ENCODE results near the gene INTS11.

Gene INTS11

GRCh38 chr1:1283821-1284220, 40.6 kb downstream of the INTS11 start:
- Histone ChIP-seq H3K36me3 (ENCODE audit: control insufficient read depth in 1 of 2, insufficient read depth in 2 of 2, low read length in 2 of 2) (no peaks in the 10 kb centered on the region), H3K9me3 (ENCODE audit: control insufficient read depth in 1 of 2, low read length in 2 of 2) (no peaks in the 10 kb centered on the region), H3K27ac (ENCODE audit: low read length) (no peak overlapping the region), H3K27me3 (ENCODE audit: low read depth, low read length) (no peaks in the 10 kb centered on the region), H3K4me3 (ENCODE audit: low read depth in 1 of 2, low read length in 2 of 2) (no peak overlapping the region), H3K4me1 (ENCODE audit: control insufficient read depth in 1 of 2, insufficient read depth in 2 of 2, low read length in 2 of 2) (no peaks in the 10 kb centered on the region)

GRCh38 chr1:1282998-1283397, 41.5 kb downstream of the INTS11 start:
- no peaks in the 10 kb centered on the region for H3K9me3 ChIP-seq (ENCODE audit: control insufficient read depth in 1 of 2, low read length in 2 of 2)
- no peaks in the 10 kb centered on the region for H3K27me3 ChIP-seq (ENCODE audit: low read depth, low read length)
- H3K4me1 ChIP-seq (ENCODE audit: control insufficient read depth in 1 of 2, insufficient read depth in 2 of 2, low read length in 2 of 2): no peaks in the 10 kb centered on the region
- H3K36me3 ChIP-seq (ENCODE audit: control insufficient read depth in 1 of 2, insufficient read depth in 2 of 2, low read length in 2 of 2): no peaks in the 10 kb centered on the region
- H3K4me3 ChIP-seq (ENCODE audit: low read depth in 1 of 2, low read length in 2 of 2): no peak overlapping the region
- H3K27ac ChIP-seq (ENCODE audit: low read length): no peak overlapping the region

DNA sequence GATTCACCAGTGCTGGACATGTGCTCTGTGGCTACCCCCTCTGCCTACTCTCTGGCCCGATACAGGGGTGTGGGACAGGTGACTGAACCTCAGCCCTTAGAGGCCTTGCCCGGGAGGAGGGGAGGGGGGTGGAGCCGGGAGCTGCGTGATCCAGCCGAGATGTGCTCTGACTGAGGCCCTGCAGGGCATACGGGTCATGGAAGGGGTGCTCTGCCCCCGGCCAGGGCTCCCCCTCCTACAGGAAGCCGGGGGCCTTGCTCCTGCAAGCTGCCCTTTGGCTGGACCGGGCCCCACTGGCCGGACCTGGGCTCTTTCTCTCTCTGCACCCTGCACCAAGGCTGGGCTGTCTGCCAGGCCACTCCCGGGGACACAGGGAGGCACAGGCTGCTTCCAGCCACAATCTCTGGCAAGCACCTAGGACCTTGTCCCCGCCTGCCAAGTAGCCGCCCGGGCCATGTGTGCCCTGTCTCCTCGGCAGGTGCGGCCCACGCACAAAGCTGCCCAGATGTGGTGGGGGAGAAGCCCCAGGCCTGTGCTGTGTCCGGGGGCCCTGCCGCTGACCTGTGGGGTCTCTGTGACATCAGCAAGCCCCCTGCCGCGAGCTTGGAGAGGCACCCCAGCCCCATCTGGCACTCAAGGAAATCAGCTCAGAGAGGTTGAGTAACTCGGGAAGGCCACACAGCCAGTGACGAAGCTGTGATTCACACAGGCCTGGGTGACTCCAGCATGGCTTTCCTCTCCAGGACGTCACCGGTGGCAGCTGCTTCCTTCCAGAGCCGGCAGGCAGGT, 42.7 kb downstream of the INTS11 start:
- H3K27ac ChIP-seq (ENCODE audit: low read length): peak overlapping the region; percentile 23
- no peaks in the 10 kb centered on the region for H3K9me3 ChIP-seq (ENCODE audit: control insufficient read depth in 1 of 2, low read length in 2 of 2)
- H3K36me3 ChIP-seq (ENCODE audit: control insufficient read depth in 1 of 2, insufficient read depth in 2 of 2, low read length in 2 of 2): no peaks in the 10 kb centered on the region
- H3K27me3 ChIP-seq (ENCODE audit: low read depth, low read length): no peaks in the 10 kb centered on the region
- H3K4me1 ChIP-seq (ENCODE audit: control insufficient read depth in 1 of 2, insufficient read depth in 2 of 2, low read length in 2 of 2): no peaks in the 10 kb centered on the region
- H3K4me3 ChIP-seq (ENCODE audit: low read depth in 1 of 2, low read length in 2 of 2): no peak overlapping the region

DNA sequence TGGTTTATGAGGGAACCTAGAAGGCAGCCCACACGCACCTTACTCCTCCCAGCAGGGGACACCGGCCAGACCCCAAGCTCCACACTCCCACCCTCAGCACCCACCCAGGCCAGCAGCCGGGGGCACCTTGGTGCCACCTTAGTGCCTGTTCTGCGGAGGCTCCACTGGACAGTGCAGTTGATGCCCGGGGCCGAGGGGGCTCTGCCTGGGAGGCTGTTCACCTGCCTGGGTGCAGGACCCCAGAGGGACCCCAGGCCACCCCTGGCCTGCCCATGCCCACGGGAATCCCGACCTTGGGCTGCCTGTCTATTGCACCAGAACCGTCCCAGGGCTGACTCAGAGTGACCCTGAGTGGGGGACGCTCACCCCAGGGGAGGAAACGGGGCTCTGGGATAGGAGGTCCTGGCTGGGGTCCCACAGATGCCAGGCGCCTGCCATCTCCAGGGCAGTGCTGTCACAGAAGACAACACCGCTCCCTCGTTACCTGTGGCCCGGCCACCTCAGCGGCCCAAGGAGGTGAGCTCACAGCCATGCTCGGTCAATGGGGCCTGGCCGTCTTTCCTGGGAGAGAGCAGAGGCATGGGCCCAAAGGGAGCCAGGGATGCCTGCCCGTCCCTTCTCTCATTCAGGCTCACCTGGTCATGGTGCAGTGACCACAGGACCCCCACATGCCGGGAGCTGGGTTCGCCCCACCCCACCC, 43.5 kb downstream of the INTS11 start:
- Histone ChIP-seq H3K4me3 (ENCODE audit: low read depth in 1 of 2, low read length in 2 of 2) (no peak overlapping the region), H3K27ac (ENCODE audit: low read length) (no peak overlapping the region), H3K4me1 (ENCODE audit: control insufficient read depth in 1 of 2, insufficient read depth in 2 of 2, low read length in 2 of 2) (no peaks in the 10 kb centered on the region), H3K9me3 (ENCODE audit: control insufficient read depth in 1 of 2, low read length in 2 of 2) (no peaks in the 10 kb centered on the region), H3K27me3 (ENCODE audit: low read depth, low read length) (no peaks in the 10 kb centered on the region), H3K36me3 (ENCODE audit: control insufficient read depth in 1 of 2, insufficient read depth in 2 of 2, low read length in 2 of 2) (no peaks in the 10 kb centered on the region)

DNA sequence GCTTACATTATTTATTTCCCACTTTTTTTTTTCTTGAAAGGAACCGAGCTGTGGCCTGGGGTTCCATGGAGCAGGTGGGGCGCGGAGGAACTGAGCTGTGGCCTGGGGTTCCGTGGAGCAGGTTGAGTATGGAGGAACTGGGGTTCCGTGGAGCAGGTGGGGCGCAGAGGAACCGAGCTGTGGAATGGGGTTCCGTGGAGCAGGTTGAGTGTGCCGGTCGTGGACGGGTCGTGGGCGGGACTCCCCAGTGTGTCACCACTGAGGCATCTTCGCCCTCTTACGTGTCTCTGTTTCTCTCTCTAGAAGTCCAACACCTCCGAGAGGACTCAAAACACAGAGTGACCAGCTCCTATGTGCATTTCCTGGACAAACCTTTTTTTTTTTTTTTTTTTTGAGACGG, 45.4 kb downstream of the INTS11 start:
- peaks cover 0 to 7% of the 10 kb centered on the region in 2 donors for H3K4me1 ChIP-seq (ENCODE audit: control insufficient read depth in 1 of 2, insufficient read depth in 2 of 2, low read length in 2 of 2)
- H3K27ac ChIP-seq (ENCODE audit: low read length): no peak overlapping the region
- no peaks in the 10 kb centered on the region for H3K36me3 ChIP-seq (ENCODE audit: control insufficient read depth in 1 of 2, insufficient read depth in 2 of 2, low read length in 2 of 2)
- H3K9me3 ChIP-seq (ENCODE audit: control insufficient read depth in 1 of 2, low read length in 2 of 2): no peaks in the 10 kb centered on the region
- H3K27me3 ChIP-seq (ENCODE audit: low read depth, low read length): no peaks in the 10 kb centered on the region
- no peak overlapping the region for H3K4me3 ChIP-seq (ENCODE audit: low read depth in 1 of 2, low read length in 2 of 2)

DNA sequence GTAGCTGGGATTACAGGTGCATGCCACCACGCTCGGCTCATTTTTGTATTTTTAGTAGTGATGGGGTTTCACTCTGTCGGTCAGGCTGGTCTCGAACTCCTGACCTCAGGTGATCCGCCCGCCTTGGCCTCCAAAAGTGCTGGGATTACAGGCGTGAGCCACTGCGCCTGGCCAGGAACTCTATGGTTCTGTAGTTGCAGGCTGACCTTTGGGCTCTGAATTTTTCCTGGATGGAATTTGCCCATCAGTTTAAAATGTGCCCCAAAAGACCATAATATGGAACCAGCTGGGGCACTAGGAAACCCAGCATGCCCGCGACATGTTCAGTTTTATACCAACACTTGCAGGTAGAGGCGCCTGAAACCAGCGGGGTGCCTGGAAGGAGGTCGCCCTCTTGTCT, 45.8 kb downstream of the INTS11 start:
- no peaks in the 10 kb centered on the region for H3K36me3 ChIP-seq (ENCODE audit: control insufficient read depth in 1 of 2, insufficient read depth in 2 of 2, low read length in 2 of 2)

DNA sequence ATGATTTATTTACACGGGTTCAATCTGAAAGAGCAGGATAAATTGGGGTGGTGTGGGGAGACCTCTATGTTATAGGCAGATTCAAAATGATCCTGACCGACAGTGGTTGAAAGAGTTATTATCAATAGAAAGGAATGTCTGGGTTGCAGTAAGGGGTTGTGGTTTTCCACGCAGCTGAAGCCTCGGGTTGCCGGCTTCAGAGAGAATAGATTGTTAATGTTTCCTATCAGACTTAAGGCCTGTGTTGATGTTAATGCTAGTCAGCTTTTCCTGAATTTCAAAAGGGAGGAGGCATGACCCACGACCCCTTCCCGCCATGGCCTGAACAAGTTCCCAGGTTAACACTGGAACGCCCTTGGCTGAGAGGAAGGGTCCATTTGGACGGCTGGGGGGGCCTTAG, 48.6 kb downstream of the INTS11 start:
- Histone ChIP-seq H3K4me1 (ENCODE audit: control insufficient read depth in 1 of 2, insufficient read depth in 2 of 2, low read length in 2 of 2) (peaks cover 15 to 29% of the 10 kb centered on the region in 2 donors), H3K4me3 (ENCODE audit: low read depth in 1 of 2, low read length in 2 of 2) (no peak overlapping the region), H3K27ac (ENCODE audit: low read length) (no peak overlapping the region), H3K27me3 (ENCODE audit: low read depth, low read length) (no peaks in the 10 kb centered on the region), H3K36me3 (ENCODE audit: control insufficient read depth in 1 of 2, insufficient read depth in 2 of 2, low read length in 2 of 2) (no peaks in the 10 kb centered on the region), H3K9me3 (ENCODE audit: control insufficient read depth in 1 of 2, low read length in 2 of 2) (no peaks in the 10 kb centered on the region)

More for the DNA sequence above, 45.8 kb downstream of the INTS11 start:
- Histone ChIP-seq H3K27me3 (ENCODE audit: low read depth, low read length) (no peaks in the 10 kb centered on the region), H3K27ac (ENCODE audit: low read length) (no peak overlapping the region), H3K9me3 (ENCODE audit: control insufficient read depth in 1 of 2, low read length in 2 of 2) (no peaks in the 10 kb centered on the region), H3K4me3 (ENCODE audit: low read depth in 1 of 2, low read length in 2 of 2) (no peak overlapping the region), H3K4me1 (ENCODE audit: control insufficient read depth in 1 of 2, insufficient read depth in 2 of 2, low read length in 2 of 2) (peaks cover 0 to 7% of the 10 kb centered on the region in 2 donors)

DNA sequence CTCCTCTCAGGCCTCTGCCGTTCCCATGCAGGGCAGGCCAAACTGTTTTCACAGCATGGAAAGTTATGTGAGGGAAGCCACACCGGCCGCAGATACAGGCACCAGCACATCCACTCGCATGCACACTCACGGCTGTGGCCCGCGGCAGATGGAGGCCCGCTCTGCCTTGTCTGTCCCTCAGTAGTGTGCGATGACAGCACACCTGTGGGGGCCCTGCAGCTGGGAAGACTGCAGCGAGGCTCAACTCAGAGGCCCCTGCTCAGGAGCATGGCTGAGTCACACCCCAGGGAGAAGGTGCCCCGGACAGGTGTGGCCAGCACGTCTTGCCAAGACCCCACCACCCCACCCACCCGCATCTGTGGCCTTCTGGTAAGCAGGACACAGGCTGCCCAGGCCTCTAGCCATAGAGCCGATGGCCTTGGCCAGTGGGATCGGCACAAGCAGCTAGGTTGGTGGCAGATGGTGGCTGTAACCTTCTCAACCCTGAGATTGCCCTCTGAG, 49.5 kb downstream of the INTS11 start:
- peaks cover 19 to 36% of the 10 kb centered on the region in 2 donors for H3K4me1 ChIP-seq (ENCODE audit: control insufficient read depth in 1 of 2, insufficient read depth in 2 of 2, low read length in 2 of 2)
- no peaks in the 10 kb centered on the region for H3K36me3 ChIP-seq (ENCODE audit: control insufficient read depth in 1 of 2, insufficient read depth in 2 of 2, low read length in 2 of 2)
- H3K27ac ChIP-seq (ENCODE audit: low read length): no peak overlapping the region
- H3K27me3 ChIP-seq (ENCODE audit: low read depth, low read length): no peaks in the 10 kb centered on the region
- peak overlapping the region in 1 of 2 donors; percentile 97 for H3K4me3 ChIP-seq (ENCODE audit: low read depth in 1 of 2, low read length in 2 of 2)
- no peaks in the 10 kb centered on the region for H3K9me3 ChIP-seq (ENCODE audit: control insufficient read depth in 1 of 2, low read length in 2 of 2)

DNA sequence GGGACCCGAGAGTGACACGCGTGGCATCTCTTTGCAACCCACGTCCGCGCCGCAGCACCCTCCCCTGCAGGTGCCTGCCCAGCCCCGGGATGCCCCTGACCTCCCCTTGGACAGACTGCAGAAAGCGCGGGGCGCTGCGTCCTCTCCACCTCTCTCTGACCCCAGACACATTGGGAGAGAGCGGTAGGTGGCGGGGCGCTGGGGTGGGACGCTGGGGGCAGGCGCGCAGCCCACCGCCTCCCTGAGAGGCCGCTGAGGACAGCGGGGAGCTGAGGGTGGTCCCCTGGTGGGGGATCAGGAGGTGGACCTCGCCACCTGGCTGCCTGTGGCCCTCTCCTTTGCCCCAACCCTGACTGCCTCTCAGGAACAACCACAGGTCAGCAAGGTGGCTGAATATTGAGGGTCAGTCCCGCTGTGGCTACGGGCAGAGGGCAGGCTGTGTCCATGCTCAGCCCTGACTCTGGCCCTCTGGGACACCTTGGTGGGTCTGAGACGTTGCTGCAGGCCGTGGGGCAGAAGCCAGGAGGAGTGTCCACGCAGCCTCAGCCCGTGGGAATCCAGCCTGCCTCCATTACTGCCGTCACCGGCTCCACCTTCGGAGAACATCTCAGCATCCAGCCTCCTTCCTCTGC, 50.0 kb downstream of the INTS11 start:
- peaks cover 19 to 36% of the 10 kb centered on the region in 2 donors for H3K4me1 ChIP-seq (ENCODE audit: control insufficient read depth in 1 of 2, insufficient read depth in 2 of 2, low read length in 2 of 2)
- no peaks in the 10 kb centered on the region for H3K27me3 ChIP-seq (ENCODE audit: low read depth, low read length)
- H3K4me3 ChIP-seq (ENCODE audit: low read depth in 1 of 2, low read length in 2 of 2): peak overlapping the region; percentile 53 to 97
- no peak overlapping the region for H3K27ac ChIP-seq (ENCODE audit: low read length)
- no peaks in the 10 kb centered on the region for H3K9me3 ChIP-seq (ENCODE audit: control insufficient read depth in 1 of 2, low read length in 2 of 2)
- no peaks in the 10 kb centered on the region for H3K36me3 ChIP-seq (ENCODE audit: control insufficient read depth in 1 of 2, insufficient read depth in 2 of 2, low read length in 2 of 2)

- H3K4me1 ChIP-seq (ENCODE audit: control insufficient read depth in 1 of 2, insufficient read depth in 2 of 2, low read length in 2 of 2): peaks cover 19 to 36% of the 10 kb centered on the region in 2 donors
- peak within 1 kb of the TSS; percentile 78 to 97 for H3K4me3 ChIP-seq (ENCODE audit: low read depth in 1 of 2, low read length in 2 of 2)
- H3K27me3 ChIP-seq (ENCODE audit: low read depth, low read length): no peaks in the 10 kb centered on the region
- H3K36me3 ChIP-seq (ENCODE audit: control insufficient read depth in 1 of 2, insufficient read depth in 2 of 2, low read length in 2 of 2): no peaks in the 10 kb centered on the region
- peak within 1 kb of the TSS; percentile 69 for H3K27ac ChIP-seq (ENCODE audit: low read length)
- H3K9me3 ChIP-seq (ENCODE audit: control insufficient read depth in 1 of 2, low read length in 2 of 2): no peaks in the 10 kb centered on the region
Measured at GRCh38 chr1:1273512-1274298, 50.8 kb downstream of the INTS11 start, which contains the start of gene UBE2J2. Gene UBE2J2 (minus strand): TSS chr1:1273854. CDS start chr1:1267992, 5,862 bp downstream.

DNA sequence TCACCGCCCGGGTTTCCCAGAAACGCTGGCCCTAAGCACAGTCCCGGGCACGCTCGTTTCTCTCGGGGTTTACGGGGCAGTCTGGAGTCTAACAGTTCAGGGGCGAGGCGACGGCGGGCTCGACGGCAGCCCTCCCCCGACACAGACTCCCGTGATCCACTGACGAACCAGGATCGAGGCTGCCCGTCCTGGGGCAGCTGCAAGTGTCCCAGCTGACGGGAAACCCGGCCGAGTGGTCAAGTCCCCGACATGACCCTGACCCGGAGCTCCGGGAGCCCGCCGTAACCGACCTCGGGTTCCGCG, 51.3 kb downstream of the INTS11 start:
- peak overlapping the region; percentile 69 for H3K27ac ChIP-seq (ENCODE audit: low read length)
- peaks cover 19 to 36% of the 10 kb centered on the region in 2 donors for H3K4me1 ChIP-seq (ENCODE audit: control insufficient read depth in 1 of 2, insufficient read depth in 2 of 2, low read length in 2 of 2)

More for the DNA sequence above, 51.3 kb downstream of the INTS11 start:
- H3K36me3 ChIP-seq (ENCODE audit: control insufficient read depth in 1 of 2, insufficient read depth in 2 of 2, low read length in 2 of 2): no peaks in the 10 kb centered on the region
- H3K9me3 ChIP-seq (ENCODE audit: control insufficient read depth in 1 of 2, low read length in 2 of 2): no peaks in the 10 kb centered on the region
- H3K4me3 ChIP-seq (ENCODE audit: low read depth in 1 of 2, low read length in 2 of 2): peak overlapping the region; percentile 78 to 97
- no peaks in the 10 kb centered on the region for H3K27me3 ChIP-seq (ENCODE audit: low read depth, low read length)
